ENCODE results near the gene CFP.
"Not testable (repeated sequence)": the region's sequence is repeated elsewhere in the genome, so short reads cannot be mapped to it uniquely, and the experiment has no call there.

DNA sequence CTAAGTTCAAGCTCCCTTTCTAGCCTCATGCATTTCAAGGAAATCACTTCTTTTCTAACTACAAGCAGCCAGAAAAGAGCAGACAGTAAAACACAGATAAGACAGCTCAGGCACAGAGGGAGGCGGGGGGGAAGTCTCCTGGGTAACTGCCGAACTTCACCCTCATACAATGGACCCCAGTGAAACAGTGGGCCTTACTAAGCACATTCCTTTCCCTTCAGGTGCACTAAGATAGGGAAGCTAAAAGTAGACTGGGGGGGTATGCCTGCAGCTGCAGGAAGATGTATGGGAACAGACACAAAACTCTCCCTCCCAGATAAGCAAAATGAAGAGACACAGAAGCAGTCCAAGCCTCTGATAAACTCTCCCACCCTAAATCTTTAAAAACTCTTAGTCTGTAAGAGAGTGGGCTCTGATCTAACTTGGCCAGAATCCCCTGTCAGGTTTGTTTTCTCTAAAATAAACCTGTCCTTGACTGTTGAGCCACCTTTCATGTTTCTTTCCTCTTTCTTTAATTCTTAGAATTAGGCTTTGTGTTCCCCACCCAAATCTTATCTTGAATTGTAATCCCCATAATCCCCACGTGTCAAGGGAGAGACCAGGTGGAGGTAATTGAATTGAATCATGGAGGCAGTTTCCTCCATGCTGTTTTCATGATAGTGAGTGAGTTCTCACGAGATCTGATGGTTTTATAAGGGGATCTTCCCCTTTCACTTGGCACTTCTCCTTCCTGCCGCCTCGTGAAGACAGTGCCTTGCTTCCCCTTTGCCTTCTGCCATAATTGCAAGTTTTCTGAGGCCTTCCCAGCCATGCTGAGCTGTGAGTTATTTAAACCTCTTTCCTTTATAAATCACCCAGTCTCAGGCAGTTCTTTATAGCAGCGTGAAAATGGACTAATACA is 46.5 kb upstream of the CFP start:
- TF ChIP-seq POLR2A (IDR thresholded peaks at IDR 0.05), result not testable (repeated sequence)
- TF ChIP-seq, protein P1, sequence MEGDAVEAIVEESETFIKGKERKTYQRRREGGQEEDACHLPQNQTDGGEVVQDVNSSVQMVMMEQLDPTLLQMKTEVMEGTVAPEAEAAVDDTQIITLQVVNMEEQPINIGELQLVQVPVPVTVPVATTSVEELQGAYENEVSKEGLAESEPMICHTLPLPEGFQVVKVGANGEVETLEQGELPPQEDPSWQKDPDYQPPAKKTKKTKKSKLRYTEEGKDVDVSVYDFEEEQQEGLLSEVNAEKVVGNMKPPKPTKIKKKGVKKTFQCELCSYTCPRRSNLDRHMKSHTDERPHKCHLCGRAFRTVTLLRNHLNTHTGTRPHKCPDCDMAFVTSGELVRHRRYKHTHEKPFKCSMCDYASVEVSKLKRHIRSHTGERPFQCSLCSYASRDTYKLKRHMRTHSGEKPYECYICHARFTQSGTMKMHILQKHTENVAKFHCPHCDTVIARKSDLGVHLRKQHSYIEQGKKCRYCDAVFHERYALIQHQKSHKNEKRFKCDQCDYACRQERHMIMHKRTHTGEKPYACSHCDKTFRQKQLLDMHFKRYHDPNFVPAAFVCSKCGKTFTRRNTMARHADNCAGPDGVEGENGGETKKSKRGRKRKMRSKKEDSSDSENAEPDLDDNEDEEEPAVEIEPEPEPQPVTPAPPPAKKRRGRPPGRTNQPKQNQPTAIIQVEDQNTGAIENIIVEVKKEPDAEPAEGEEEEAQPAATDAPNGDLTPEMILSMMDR (IDR thresholded peaks at IDR 0.05), result not testable (repeated sequence)
